Astrocyte of the hippocampus (primary cell): Measurements from ENCODE around the gene TBX10.
"Not testable (repeated sequence)": the region's sequence is repeated elsewhere in the genome, so short reads cannot be mapped to it uniquely, and the experiment has no call there.

ENCODE experiments used
- DNase-seq: peaks from one replicate; pipeline ENCODE4 v3.0.0; 2011; ENCODE audit warnings: low read depth, low spot score

Gene TBX10

GRCh38 chr11:67664696-67665540, 25.4 kb upstream of the TBX10 start:
- no peak for DNase-seq

GRCh38 chr11:67664213-67664585, 24.6 kb upstream of the TBX10 start:
- DNase-seq: no peak

GRCh38 chr11:67663532-67664212, 24.1 kb upstream of the TBX10 start:
- no peak for DNase-seq

- no peak for DNase-seq
These were observed 23.4 kb upstream of the TBX10 start for GRCh38 chr11:67662835-67663531.

GRCh38 chr11:67662142-67662834, 22.7 kb upstream of the TBX10 start:
- DNase-seq: no peak

GRCh38 chr11:67660752-67661151, 21.2 kb upstream of the TBX10 start:
- not testable (repeated sequence) for DNase-seq

GRCh38 chr11:67659651-67660165, 20.1 kb upstream of the TBX10 start:
- DNase-seq: not testable (repeated sequence)

GRCh38 chr11:67657300-67657699, 17.7 kb upstream of the TBX10 start:
- no peak for DNase-seq

- DNase-seq: no peak
These were observed 16.8 kb upstream of the TBX10 start for GRCh38 chr11:67656278-67656922.

- DNase-seq: no peak
These were observed 14.7 kb upstream of the TBX10 start for GRCh38 chr11:67654225-67654624.

- DNase-seq: no peak
These were observed 13.6 kb upstream of the TBX10 start for GRCh38 chr11:67652965-67653845.

GRCh38 chr11:67651976-67652781, 12.6 kb upstream of the TBX10 start:
- no peak for DNase-seq

GRCh38 chr11:67649634-67650510, 10.3 kb upstream of the TBX10 start:
- no peak for DNase-seq

GRCh38 chr11:67648796-67649613, 9.4 kb upstream of the TBX10 start:
- no peak for DNase-seq

GRCh38 chr11:67648140-67648795, 8.7 kb upstream of the TBX10 start:
- DNase-seq: no peak

- no peak for DNase-seq
These were observed 7.9 kb upstream of the TBX10 start for GRCh38 chr11:67647471-67647870.
